Measurements from ENCODE around the gene STMN3.
A peak's percentile ranks its signal among the peaks of the same experiment; 100 is the strongest.

Gene STMN3

DNA sequence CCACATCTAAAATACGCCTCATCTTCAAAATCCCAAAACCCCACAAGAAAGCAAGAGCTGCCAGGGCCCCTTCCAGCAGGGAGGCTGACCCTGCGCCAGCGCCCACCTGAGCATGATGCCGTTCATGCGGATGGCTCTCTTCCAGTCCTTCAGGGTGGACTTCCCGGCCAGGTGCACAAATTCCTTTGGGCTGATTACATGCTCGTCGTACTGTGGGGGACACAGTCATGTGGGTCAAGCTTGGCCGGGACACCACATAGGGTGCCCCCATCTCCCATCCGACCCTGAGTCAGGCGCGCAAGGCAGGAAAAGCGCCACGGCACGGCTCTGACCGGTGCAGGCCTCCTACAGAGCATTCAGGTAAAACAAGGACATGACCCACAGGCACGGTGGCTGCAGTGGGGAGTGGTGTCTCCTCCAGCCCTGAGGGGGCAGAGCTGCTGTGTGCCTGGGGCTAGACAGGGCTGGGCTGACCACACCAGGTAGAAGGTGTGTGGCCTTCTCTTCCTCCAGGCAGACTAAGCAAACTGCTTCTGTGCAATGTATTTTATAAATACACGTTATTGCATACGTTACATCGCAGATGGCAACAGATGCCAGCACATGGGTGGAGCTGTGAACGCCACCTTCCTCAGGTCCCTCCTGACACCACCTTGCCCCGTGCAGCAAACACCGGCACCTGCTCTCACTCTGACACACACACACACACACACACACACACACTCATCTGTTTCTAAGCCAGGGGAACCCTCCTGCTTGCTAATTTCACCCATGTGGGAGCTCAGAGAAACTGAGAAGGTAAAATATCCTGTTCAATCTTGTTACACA, 55.4 kb downstream of the STMN3 start:
- Histone ChIP-seq H3K79me1 (ENCODE audit: low read length) (no peaks in the 10 kb centered on the region), H3K27me3 (ENCODE audit: insufficient read depth, low read length, poor library complexity) (no peaks in the 10 kb centered on the region), H3K4me1 (ENCODE audit: control insufficient read depth, low read depth, low read length) (no peaks in the 10 kb centered on the region), H2BK5ac (ENCODE audit: low read length) (no peak overlapping the region), H3K9ac (ENCODE audit: low read length) (no peak overlapping the region), H3K4me2 (ENCODE audit: low read length) (no peak overlapping the region), H3K23ac (ENCODE audit: low read length) (no peak overlapping the region), H2BK15ac (replicated peaks; ENCODE audit: low read depth) (no peak overlapping the region), H3K27ac (ENCODE audit: low read depth, low read length) (no peak overlapping the region), H3K4ac (ENCODE audit: low read depth, low read length) (no peak overlapping the region), H3K4me3 (ENCODE audit: low read length) (no peak overlapping the region), H4K8ac (ENCODE audit: low read depth, low read length) (no peak overlapping the region), H2BK120ac (ENCODE audit: low read depth, low read length) (no peak overlapping the region), H3K36me3 (ENCODE audit: control insufficient read depth, insufficient read depth, low read length) (peaks cover 4% of the 10 kb centered on the region), H3K56ac (ENCODE audit: low read length) (no peak overlapping the region), H2AK5ac (ENCODE audit: low read length) (no peak overlapping the region), H3K79me2 (ENCODE audit: control insufficient read depth, insufficient read depth, low read length) (no peaks in the 10 kb centered on the region), H4K5ac (ENCODE audit: low read length) (no peak overlapping the region), H3K18ac (ENCODE audit: low read length) (no peak overlapping the region)
- WGBS (ENCODE audit: extremely low coverage, insufficient coverage, low lambda C conversion rate), result no CpG with 5 or more reads among the region's 23 CpGs
- no peak for DNase-seq

DNA sequence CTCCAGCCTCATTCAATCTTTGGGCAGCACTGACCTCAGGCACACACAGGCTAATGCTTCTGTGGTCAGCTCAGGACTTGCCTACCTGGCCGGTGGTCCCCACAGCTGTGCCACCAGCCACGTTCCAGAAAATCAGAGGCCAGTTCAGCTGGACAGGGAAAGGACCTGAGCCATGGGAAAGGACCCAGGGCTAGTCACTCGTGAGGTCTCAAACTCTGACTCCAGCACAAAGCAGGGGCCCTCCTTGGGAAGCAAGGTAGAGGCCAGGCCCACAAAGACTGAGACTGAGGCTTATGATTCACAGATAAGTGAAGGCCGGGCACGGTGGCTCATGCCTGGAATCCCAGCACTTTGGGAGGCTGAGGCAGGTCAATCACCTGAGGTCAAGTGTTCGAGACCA, 56.8 kb downstream of the STMN3 start:
- H2BK120ac ChIP-seq (ENCODE audit: low read depth, low read length), result no peak overlapping the region
- H4K5ac ChIP-seq (ENCODE audit: low read length), result no peak overlapping the region
- no peak overlapping the region for H4K8ac ChIP-seq (ENCODE audit: low read depth, low read length)
- H3K56ac ChIP-seq (ENCODE audit: low read length), result no peak overlapping the region
- H3K4ac ChIP-seq (ENCODE audit: low read depth, low read length), result no peak overlapping the region
- H3K4me2 ChIP-seq (ENCODE audit: low read length), result no peak overlapping the region
- no peak overlapping the region for H2AK5ac ChIP-seq (ENCODE audit: low read length)
- no peaks in the 10 kb centered on the region for H3K4me1 ChIP-seq (ENCODE audit: control insufficient read depth, low read depth, low read length)
- no peak overlapping the region for H3K9ac ChIP-seq (ENCODE audit: low read length)
- WGBS (ENCODE audit: extremely low coverage, insufficient coverage, low lambda C conversion rate), result no CpG with 5 or more reads among the region's 6 CpGs
- H3K79me1 ChIP-seq (ENCODE audit: low read length), result no peaks in the 10 kb centered on the region
- H3K27me3 ChIP-seq (ENCODE audit: insufficient read depth, low read length, poor library complexity), result no peaks in the 10 kb centered on the region
- H3K79me2 ChIP-seq (ENCODE audit: control insufficient read depth, insufficient read depth, low read length), result no peaks in the 10 kb centered on the region
- no peak overlapping the region for H3K4me3 ChIP-seq (ENCODE audit: low read length)
- no peak overlapping the region for H3K18ac ChIP-seq (ENCODE audit: low read length)
- H3K27ac ChIP-seq (ENCODE audit: low read depth, low read length), result no peak overlapping the region
- H3K23ac ChIP-seq (ENCODE audit: low read length), result no peak overlapping the region
- no peak for DNase-seq
- peaks cover 2% of the 10 kb centered on the region for H3K36me3 ChIP-seq (ENCODE audit: control insufficient read depth, insufficient read depth, low read length)
- no peak overlapping the region for H2BK15ac ChIP-seq (replicated peaks; ENCODE audit: low read depth)
- H2BK5ac ChIP-seq (ENCODE audit: low read length), result no peak overlapping the region

DNA sequence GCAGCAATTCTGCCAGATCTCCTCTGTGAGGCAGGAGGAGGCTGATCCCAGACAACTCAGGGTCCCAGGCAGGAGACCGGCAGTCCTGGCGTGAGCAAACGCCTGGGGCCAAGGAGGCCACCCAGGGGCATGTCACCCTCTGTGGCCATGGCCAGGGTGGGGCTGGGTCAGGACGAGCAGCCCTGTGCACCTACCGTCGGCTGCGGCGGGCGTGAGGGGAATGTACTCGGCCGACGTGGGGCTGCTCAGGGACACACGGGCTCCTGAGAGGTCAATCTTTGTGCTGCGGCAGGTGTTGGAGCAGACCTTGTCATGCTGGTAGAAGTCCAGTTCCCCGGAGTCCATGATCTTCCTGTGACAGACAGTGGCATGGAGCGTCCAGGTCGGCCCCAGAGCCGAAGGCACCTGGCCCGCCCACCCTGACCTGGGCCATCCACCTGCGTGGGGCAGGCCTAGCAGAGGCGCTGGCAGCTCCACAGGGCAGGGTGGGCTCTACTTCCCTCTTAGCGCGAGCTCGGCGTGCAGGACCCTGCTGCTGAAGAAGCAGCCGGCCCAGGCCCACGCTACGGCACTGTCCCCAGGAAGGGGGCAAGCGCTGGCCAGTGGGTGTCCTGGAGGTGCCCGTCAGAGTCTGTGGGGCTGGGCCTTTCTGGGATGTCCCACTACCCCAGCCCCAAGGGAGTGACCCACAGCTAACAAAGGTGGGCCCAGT, 57.7 kb downstream of the STMN3 start:
- Histone ChIP-seq H4K5ac (ENCODE audit: low read length) (no peak overlapping the region), H3K4ac (ENCODE audit: low read depth, low read length) (no peak overlapping the region), H2BK120ac (ENCODE audit: low read depth, low read length) (no peak overlapping the region), H4K8ac (ENCODE audit: low read depth, low read length) (no peak overlapping the region), H2AK5ac (ENCODE audit: low read length) (no peak overlapping the region), H3K4me2 (ENCODE audit: low read length) (no peak overlapping the region), H3K36me3 (ENCODE audit: control insufficient read depth, insufficient read depth, low read length) (peaks cover 2% of the 10 kb centered on the region), H3K4me3 (ENCODE audit: low read length) (no peak overlapping the region), H2BK15ac (replicated peaks; ENCODE audit: low read depth) (no peak overlapping the region), H3K27me3 (ENCODE audit: insufficient read depth, low read length, poor library complexity) (no peaks in the 10 kb centered on the region), H3K18ac (ENCODE audit: low read length) (no peak overlapping the region), H3K23ac (ENCODE audit: low read length) (peak overlapping the region; percentile 45), H2BK5ac (ENCODE audit: low read length) (no peak overlapping the region), H3K56ac (ENCODE audit: low read length) (no peak overlapping the region), H3K27ac (ENCODE audit: low read depth, low read length) (no peak overlapping the region), H3K9ac (ENCODE audit: low read length) (no peak overlapping the region), H3K4me1 (ENCODE audit: control insufficient read depth, low read depth, low read length) (no peaks in the 10 kb centered on the region), H3K79me2 (ENCODE audit: control insufficient read depth, insufficient read depth, low read length) (no peaks in the 10 kb centered on the region), H3K79me1 (ENCODE audit: low read length) (no peaks in the 10 kb centered on the region)
- WGBS (ENCODE audit: extremely low coverage, insufficient coverage, low lambda C conversion rate), result no CpG with 5 or more reads among the region's 30 CpGs
- no peak for DNase-seq

DNA sequence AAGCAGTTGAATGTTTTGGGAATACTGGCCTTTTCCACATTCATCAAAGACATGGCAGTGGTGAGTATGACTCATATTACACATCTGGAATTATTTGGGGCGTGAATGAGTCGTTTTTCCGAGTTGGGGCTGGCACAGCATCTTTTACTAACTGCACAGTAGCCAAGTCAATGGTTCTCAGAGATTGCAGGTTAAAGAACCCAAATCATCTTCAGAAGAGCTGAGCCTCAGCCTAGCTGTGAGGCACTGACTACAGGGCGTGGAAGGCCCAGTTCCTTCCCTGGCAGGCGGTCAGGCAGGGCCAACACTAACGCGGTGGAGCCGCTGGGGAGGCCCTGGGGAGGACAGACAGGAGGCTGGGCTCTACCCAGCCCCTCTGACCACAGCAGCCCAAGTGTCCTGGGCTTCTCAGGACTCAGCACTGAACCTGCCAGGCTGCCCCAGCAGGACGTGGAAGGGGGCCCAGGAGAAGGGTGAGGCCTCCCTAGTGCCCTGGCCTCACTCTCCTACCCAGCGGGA, 59.1 kb downstream of the STMN3 start:
- no peak overlapping the region for H2BK5ac ChIP-seq (ENCODE audit: low read length)
- no peaks in the 10 kb centered on the region for H3K27me3 ChIP-seq (ENCODE audit: insufficient read depth, low read length, poor library complexity)
- H3K79me2 ChIP-seq (ENCODE audit: control insufficient read depth, insufficient read depth, low read length), result no peaks in the 10 kb centered on the region
- H2BK15ac ChIP-seq (replicated peaks; ENCODE audit: low read depth), result no peak overlapping the region
- H3K36me3 ChIP-seq (ENCODE audit: control insufficient read depth, insufficient read depth, low read length), result peaks cover 2% of the 10 kb centered on the region
- H3K56ac ChIP-seq (ENCODE audit: low read length), result no peak overlapping the region
- no peak overlapping the region for H3K27ac ChIP-seq (ENCODE audit: low read depth, low read length)
- WGBS (ENCODE audit: extremely low coverage, insufficient coverage, low lambda C conversion rate), result no CpG with 5 or more reads among the region's 10 CpGs
- no peak overlapping the region for H2BK120ac ChIP-seq (ENCODE audit: low read depth, low read length)
- H2AK5ac ChIP-seq (ENCODE audit: low read length), result no peak overlapping the region
- H4K5ac ChIP-seq (ENCODE audit: low read length), result no peak overlapping the region
- no peak overlapping the region for H4K8ac ChIP-seq (ENCODE audit: low read depth, low read length)
- H3K4ac ChIP-seq (ENCODE audit: low read depth, low read length), result no peak overlapping the region
- no peaks in the 10 kb centered on the region for H3K79me1 ChIP-seq (ENCODE audit: low read length)
- H3K18ac ChIP-seq (ENCODE audit: low read length), result no peak overlapping the region
- no peak overlapping the region for H3K23ac ChIP-seq (ENCODE audit: low read length)
- H3K4me3 ChIP-seq (ENCODE audit: low read length), result no peak overlapping the region
- DNase-seq, result no peak
- H3K4me1 ChIP-seq (ENCODE audit: control insufficient read depth, low read depth, low read length), result no peaks in the 10 kb centered on the region
- no peak overlapping the region for H3K9ac ChIP-seq (ENCODE audit: low read length)
- H3K4me2 ChIP-seq (ENCODE audit: low read length), result no peak overlapping the region

DNA sequence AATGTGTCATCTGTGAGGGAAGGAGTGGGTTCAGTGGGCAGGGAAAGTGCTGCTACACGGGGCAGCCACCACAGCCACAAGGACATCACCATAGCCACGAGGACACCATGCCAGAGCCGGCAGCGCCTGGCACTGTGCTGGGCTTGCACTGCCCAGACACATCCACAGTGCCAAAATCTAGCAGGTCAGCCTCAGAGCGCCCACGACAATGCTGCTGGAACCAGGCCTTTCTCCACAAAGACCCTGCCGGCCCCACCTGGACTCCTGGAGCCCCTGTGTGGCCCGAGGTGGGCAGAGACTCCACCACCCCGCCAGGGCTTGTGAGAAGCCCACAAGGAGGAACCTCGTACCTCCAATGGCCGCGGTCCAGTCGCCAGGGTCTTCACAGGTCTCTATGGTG, 60.6 kb downstream of the STMN3 start:
- no peak overlapping the region for H3K18ac ChIP-seq (ENCODE audit: low read length)
- H2AK5ac ChIP-seq (ENCODE audit: low read length), result no peak overlapping the region
- no peak overlapping the region for H3K4me3 ChIP-seq (ENCODE audit: low read length)
- H3K27me3 ChIP-seq (ENCODE audit: insufficient read depth, low read length, poor library complexity), result no peaks in the 10 kb centered on the region
- no peak overlapping the region for H4K5ac ChIP-seq (ENCODE audit: low read length)
- H3K4me2 ChIP-seq (ENCODE audit: low read length), result no peak overlapping the region
- H3K27ac ChIP-seq (ENCODE audit: low read depth, low read length), result no peak overlapping the region
- no peak overlapping the region for H3K9ac ChIP-seq (ENCODE audit: low read length)
- no peak overlapping the region for H3K4ac ChIP-seq (ENCODE audit: low read depth, low read length)
- no peaks in the 10 kb centered on the region for H3K79me2 ChIP-seq (ENCODE audit: control insufficient read depth, insufficient read depth, low read length)
- no peak overlapping the region for H4K8ac ChIP-seq (ENCODE audit: low read depth, low read length)
- H3K79me1 ChIP-seq (ENCODE audit: low read length), result no peaks in the 10 kb centered on the region
- H3K23ac ChIP-seq (ENCODE audit: low read length), result no peak overlapping the region
- no peak overlapping the region for H2BK120ac ChIP-seq (ENCODE audit: low read depth, low read length)
- H2BK15ac ChIP-seq (replicated peaks; ENCODE audit: low read depth), result no peak overlapping the region
- peaks cover 2% of the 10 kb centered on the region for H3K36me3 ChIP-seq (ENCODE audit: control insufficient read depth, insufficient read depth, low read length)
- H3K56ac ChIP-seq (ENCODE audit: low read length), result no peak overlapping the region
- no peak overlapping the region for H2BK5ac ChIP-seq (ENCODE audit: low read length)
- no peak for DNase-seq
- no CpG with 5 or more reads among the region's 13 CpGs for WGBS (ENCODE audit: extremely low coverage, insufficient coverage, low lambda C conversion rate)
- H3K4me1 ChIP-seq (ENCODE audit: control insufficient read depth, low read depth, low read length), result no peaks in the 10 kb centered on the region

All from mesendoderm (in vitro differentiated cells).